Measurements from ENCODE around the gene DENND5B.
"Not testable (repeated sequence)": the region's sequence is repeated elsewhere in the genome, so short reads cannot be mapped to it uniquely, and the experiment has no call there.

The DENND5B gene

DNA sequence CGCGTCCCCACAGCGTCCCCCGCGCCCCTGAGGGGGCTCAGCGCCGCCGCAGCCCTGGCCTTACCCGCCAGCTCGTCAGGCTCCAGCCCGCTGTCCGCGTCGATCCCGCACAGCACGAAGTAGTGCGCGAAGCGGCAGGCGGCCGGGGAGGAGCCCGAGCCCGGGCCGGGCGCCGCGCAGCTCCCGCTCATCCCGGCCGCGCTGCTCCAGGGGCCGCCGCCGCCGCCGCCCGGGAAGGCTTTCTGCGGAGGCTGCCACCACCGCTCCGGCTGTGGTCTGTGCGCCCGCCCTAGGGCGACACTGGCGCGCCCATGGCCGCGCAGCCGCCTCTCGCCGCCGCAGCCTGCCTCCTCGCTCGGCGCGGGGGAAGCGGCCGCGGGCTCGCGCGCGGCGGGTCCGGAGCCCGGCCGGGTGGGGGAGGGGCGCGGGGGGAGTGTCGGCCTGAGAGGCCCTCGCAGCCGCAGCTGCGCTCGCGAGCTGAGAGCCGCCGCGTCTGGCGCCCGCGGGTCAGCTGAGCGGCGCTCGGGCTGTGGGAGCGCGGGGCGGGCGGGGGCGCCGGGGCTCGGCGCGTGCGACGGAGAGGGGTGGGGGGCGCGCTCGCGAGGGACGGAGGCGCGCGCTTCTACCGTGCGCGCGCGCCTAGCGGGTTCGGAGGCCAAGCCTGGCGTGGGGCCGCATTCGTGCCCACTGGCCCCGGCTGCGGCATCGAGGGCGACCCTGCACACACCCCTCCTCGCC lies at the start of gene DENND5B:
TSS of gene DENND5B (minus strand) at position 495 of the 738 bp plus-strand sequence. CDS start at position 191, 304 bp downstream.
- DNase-seq (ENCODE audit: low read depth) = no peak

DNA sequence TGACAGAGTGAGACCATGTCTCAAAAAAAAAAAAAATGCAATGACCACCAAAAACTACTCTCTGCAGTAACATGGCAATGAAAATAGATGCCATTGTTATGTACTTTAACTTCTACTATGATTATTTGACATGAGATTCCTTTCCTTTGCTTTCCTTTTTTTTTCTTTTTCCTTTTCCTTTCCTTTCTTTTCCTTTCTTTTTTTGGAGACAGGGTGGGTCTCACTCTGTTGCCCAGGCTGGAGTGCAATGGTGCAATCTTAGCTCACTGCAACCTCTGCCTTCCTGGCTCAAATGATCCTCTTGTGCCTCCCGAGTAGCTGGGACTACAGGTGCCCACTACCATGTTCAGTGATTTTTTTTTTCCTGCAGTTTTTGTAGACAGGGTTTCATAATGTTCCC lies 43.7 kb upstream of the DENND5B start:
- no peak for DNase-seq (ENCODE audit: low read depth)

DNA sequence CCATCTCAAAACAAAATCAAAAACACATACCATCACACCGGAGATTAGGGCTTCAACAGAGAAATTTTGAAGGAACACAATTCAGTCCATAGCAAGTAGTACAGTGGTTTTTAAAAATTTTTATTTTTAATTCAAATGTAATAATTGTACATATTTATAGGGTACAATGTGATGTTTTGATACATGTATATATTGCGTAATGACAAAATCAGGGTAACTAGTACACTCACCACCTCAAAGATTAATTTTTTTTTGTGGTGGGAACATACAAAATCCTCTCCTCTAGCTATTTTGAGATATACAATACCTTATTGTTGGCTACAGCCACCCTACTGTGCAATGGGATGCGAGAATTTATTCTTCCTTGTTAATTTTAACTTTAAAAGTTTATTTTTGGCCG lies 42.5 kb upstream of the DENND5B start:
- DNase-seq (ENCODE audit: low read depth) = no peak

DNA sequence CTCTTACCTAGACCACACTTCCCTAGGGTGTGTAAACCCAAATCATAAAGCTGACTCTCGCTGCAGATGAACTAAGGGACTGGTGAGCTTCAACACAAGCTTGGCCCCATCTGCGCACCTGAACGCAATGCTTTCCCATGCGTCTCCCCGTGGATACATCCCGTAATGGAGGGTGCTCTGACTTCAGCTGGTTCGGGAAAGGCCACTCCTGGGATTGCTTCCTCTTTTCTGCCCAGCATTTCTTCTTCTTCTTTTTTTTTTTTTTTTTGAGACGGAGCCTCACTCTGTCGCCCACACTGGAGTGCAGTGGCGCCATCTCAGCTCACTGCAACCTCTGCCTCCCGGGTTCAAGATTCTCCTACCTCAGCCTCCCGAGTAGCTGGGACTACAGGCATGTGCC lies 40.9 kb upstream of the DENND5B start:
- no peak for DNase-seq (ENCODE audit: low read depth)

DNA sequence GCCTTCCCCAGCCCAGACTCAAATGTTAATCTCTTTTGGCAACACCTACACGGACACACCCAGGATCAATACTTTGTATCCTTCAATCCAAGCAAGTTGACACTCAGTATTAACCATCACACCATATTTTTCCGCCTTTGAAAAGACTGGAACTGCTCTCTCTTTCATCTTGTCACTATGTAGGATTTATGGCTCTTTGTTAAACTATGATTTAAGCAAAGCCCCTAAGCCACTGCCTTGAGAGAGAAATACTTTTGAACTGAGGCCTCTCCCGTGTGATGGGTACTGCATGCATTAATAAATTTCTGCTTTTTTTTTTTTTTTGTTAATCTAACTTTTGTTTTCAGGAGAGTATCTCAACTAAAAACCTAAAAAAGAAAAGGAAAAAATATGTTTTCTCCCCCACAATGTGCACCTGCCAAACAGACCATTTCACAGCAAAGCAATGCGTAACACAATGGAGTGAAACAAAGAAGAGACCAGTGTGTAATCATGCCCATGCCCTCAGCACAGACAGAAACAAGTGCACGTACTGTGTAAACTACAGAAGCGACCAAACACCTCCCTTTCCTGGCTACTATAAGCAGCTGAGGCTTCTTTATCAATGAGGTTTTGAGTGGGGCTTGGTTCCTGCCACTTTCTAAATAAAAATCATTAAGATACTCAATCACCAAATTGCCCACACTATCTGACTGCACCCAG lies 40.2 kb upstream of the DENND5B start:
- DNase-seq (ENCODE audit: low read depth) = no peak

DNA sequence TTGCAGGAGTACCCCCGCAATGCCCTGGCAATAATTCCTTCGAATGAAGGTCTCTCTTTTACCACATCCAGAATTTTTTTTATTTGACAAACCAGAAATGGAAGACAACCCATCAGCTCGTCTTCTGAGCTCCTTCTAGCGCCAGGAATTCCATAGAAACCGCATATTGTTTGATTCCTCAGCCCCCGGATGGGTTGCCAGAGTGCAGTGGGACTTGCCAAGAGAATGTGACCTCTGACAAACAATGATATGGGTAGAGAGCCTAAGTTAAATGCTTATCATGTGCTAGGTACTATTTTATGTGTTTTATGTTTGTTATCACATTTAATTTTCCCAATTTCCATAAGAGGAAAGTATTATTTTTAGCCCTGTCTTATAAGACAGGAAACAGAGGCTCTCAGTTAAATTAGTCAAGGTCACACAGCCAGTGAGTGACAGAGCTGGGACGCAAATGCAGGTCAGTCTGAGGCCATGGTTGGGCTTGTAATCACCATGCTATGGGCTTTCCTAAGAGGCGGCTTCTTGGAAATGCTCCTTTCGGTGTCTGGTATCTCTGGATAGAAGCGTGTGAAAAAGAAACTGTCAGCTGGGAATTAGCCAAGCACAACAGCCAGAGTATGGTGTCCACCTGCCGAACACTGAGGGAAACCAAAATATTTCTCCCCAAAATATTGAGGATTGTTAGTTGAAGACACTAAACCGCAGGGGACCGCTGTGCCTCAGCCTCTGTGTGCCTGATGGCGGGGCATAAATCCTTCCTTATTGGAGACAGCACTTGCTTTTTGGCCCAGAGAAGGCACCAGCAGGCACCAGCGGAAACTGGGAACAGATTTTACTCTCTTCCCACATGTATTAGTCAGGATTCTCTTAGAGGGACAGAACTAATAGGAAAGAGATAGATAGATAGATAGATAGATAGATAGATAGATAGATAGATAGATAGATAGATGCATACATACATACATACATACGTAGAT lies 39.1 kb upstream of the DENND5B start:
- DNase-seq (ENCODE audit: low read depth) = no peak

DNA sequence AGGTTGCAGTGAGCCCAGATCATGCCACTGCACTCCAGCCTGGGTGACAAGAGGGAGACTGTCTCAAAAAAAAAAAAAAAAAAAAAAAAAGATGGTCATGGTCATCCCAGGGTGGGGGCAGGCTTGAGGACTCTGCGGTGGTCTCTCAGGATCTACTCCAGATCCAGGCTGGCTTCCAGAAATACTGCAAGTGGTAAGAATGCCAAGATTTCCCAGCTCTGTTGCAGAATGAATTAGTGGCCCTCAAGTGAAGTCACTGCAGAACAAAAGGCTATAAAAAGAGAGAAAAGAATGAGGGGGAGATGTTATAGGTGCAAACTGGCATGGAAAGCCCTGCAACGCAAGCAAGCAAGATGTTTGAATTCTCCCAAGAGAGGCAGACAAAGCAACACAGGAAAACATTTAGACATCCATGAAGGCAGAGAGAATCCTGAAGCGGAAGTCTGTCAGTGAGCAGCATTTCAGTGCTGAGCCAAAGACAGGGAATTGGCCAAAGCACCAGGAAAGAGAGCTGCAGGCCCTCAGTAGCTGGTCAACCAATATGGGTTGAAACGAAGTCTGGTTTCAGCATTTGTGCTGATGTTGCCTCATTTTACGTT lies 36.6 kb upstream of the DENND5B start:
- DNase-seq (ENCODE audit: low read depth) = no peak

DNA sequence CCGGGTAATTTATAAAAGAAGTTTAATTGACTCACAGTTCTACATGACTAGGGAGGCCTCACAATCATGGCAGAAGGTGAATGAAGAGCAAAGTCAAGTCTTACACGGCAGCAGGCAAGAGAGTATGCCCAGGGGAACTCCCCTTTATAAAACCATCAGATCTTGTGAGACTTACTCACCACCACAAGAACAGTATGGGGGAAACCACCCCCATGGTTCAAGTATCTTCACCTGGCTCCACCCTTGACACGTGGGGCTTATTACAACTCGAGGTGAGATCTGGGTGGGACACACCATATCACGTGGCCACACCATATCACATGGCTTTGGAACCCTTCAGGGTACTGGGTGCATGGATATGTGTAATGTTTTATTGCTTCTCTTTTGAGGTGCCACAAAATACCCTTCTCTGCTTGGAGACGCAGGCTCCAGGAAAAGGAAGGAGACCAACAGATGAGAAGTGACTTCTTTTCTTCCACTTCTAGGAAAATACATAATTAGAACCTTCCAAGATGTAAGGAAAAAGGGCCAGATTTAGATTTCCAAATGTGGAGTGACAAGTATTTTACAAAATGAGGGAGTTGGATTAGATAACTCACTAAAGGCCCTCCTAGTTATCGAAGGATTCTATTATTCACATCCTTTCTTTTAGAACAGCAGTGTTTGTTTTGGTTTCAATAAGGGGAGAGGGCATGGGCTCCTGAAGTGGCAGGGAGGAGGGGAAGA lies 35.5 kb upstream of the DENND5B start:
- no peak for DNase-seq (ENCODE audit: low read depth)

DNA sequence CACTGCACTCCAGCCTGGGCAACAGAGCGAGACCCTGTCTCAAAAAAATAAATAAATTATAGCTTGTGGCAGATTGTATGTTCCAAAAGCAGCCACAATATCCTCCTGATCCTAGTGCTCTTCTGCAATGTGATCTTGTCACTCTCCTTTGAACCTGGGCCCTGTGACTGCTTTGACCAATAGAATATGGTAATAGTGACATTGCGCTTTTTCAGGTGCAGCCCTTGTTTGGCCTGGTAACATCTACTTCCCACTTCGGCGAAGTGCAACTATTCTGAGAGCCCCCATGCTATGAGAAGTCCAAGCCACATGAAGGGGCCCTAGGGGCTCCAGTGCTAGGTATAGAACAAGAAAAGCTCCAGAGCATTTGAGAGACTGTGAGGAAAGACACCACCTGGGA lies 31.1 kb upstream of the DENND5B start:
- DNase-seq (ENCODE audit: low read depth) = no peak

DNA sequence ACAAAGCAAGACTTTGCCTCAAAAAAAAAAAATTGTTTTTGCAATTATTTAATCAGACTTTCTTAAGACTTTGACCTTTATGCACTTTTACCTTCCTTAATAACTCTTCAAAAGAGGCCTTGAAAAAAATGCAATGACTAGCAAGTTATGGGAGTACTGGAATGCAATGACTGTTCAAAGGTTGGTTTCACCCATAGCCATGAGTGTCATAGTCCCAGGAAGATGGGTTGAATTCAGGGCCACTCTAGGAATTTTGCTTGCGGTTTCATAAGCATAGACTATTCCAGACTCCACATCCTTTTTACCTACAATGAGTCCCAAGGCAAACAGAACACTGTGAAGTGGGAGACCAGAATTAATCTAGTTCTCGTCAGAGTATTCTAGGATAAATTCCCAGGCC lies 29.4 kb upstream of the DENND5B start:
- DNase-seq (ENCODE audit: low read depth) = no peak

DNA sequence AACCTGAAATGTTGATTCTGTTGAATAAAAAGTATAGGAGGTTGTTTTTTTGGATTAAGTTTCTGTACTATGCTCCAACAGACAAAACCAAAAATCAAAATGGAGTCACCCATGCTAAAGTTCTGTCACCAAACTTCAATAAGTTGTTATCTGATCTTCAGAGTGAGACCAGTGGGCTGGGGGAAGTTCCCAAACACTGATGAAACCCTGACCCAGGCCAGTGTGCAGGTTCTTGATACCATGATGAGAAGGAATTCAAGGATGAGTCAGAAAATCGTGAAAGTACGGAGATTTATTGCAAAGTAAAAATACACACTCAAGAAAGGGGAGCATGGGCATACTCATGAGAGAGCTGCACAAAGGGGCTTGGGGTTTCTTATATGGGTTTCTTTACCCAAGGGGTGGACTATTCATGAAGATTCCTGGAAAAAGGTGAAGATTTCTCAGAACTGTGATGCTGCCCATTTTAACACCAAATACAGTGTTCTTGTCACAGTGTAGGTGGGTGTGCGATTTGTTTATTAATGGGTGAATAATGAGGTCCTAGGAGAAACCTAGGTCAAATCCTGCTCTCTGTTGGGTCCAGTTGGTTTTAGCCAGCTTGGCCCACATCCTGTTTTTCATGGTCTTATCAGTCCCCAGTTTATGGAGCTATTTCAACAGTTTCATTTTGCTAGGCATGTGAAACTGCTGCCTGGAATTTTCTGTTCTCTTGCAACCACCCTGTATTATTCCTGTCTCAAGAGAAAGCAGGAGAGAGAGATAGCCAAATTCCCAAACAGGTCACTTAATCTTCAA lies 27.5 kb upstream of the DENND5B start:
- no peak for DNase-seq (ENCODE audit: low read depth)

DNA sequence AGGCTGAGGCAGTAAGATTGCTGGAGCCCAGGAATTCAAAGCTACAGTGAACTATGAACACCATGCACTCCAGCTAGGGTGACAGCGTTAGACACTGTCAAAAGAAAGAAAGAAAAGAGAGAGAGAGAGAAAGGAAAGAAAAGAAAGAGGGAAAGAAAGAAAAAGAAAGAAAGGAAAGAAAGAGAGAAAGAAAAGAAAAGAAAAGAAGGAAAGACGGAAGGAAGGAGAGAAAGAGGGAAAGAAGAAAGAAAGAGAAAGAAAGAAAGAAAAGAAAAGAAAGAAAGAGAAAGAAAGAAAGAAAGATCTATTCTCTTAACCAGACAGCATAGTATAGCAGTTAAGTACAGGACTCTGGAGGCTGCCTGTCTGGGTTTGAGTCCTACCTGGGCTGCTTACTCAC lies 21.9 kb upstream of the DENND5B start:
- DNase-seq (ENCODE audit: low read depth) = no peak

DNA sequence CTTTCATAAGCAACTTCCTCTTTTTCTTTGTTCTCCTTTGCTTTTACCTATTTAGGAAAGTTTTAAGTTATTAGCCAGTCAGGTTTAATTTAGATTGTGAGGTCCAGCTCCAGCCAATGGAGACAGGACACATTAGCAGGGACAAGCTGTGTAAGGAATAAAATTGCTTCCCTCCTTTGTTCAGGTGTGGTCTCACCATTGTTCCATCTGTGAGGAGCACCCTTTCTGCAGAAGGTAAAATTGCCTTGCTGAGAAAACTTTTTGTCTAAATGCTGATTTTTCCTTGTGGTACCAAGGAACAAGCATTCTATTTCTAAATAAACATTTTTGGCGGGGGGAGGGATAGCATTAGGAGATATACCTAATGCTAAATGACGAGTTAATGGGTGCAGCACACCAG lies 17.4 kb upstream of the DENND5B start:
- DNase-seq (ENCODE audit: low read depth) = not testable (repeated sequence)

DNA sequence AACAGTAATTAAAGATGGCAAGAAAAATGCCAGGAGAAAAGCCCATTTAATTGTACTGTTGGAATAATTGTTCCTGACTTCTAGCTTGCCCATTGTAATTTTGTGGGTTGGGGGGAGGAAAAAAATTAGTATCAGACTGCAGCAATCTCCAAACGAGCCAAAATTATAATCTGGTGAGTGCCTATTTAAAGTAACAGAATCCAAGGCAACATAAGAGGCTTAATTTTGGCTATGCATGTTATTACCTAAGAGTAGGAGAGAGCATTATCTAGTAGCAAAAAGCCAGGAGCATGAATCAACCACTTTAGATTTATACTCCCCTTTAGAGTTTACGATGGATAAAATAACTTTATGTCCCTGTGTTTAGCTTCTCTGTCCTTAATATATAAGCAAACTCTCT lies 14.6 kb upstream of the DENND5B start:
- no peak for DNase-seq (ENCODE audit: low read depth)

DNA sequence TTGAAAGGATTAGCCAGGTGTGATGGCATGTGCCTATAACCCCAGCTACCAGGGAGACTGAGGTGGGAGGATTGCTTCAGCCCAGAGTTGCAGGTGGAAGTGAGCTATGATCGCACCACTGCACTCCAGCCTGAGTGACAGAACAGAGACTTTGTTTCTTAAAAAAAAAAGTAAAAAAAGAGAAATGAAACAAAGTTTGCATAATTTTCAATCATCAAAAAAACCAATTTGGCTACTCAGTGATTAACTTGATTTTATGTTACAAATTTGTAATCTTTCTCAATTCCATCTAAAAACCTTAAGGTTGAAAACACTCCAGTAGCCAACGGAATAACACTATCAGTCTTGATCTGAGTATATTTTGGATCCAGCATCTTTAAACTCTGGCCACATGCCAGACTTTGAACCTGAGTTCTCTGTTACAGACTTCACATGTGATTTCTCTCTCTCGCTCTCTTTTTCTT lies 12.6 kb upstream of the DENND5B start:
- no peak for DNase-seq (ENCODE audit: low read depth)

DNA sequence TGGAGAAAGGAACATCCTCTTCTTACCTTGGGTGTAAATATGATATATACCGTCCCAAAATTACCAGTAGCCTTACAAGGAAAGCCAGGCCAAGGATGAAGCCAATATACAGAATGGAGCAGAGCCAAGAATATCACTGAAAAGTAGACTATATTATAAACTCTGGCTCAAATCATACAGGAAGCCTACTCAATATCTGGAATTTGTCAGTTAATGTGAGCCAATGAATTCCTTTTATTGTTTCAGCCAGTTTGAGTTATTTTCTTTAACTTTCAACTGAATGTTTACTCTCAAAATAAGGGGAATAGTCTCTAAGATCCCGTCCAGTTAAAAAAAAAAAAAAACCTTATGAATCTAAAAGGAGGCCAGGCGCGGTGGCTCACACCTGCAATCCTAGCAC lies 9.8 kb upstream of the DENND5B start:
- DNase-seq (ENCODE audit: low read depth) = no peak

DNA sequence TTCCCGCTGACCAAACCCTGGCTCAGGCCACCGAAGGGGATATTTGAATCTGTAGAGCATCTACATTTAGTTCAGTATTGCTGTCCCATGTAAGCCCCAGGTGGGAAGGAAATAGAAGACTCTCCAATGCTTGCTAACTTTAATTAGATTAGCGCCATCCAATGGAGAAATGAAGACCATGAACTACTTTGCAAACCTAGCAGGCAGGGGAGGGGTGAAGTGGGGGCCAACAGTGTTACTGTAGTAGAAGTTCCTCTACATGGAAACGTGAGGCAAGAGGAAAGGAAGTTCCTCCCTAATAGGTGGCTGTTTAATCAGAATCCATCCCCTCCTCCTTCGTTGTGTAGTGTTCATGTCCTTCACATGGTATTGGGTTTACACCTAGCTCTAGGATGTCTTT lies 9.3 kb upstream of the DENND5B start:
- DNase-seq (ENCODE audit: low read depth) = no peak

DNA sequence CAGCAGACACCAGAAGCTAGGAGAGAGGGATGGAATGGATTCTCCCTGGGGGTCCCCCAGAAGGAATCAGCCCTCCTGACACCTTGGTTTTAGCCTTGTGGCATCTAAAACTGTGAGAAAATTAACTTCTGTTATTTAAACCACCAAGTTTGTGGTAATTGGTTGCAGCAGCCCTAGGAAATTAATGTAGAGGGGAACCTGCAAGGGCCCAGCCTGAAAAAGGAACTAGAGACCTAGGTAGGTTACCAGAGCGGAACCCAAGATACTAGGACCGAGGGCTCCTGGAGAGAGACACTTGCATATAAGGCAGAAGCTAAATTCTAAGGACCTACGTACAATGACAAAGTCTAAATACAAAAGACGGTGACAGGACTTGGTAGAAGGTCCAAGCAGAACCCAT lies 8.1 kb upstream of the DENND5B start:
- DNase-seq (ENCODE audit: low read depth) = no peak

DNA sequence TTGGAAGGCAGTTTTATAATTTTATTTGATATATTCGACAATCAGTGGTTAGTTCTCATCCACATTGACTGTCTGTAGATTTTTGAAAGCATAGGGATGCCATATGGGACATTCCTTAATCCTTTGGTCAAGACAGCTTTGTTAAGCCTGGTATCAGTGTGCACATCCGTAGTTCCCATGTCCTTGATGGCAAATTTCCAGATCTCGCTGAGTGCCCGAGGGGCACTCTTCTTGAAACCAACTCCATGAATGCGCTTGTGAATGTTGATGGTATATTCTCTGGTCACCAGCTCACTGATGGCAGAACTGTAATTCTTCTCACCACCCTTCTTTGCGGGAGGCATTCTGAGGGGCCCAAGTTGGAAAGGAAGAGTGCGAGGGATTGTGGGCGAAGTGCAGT lies 6.1 kb upstream of the DENND5B start:
- no peak for DNase-seq (ENCODE audit: low read depth)

DNA sequence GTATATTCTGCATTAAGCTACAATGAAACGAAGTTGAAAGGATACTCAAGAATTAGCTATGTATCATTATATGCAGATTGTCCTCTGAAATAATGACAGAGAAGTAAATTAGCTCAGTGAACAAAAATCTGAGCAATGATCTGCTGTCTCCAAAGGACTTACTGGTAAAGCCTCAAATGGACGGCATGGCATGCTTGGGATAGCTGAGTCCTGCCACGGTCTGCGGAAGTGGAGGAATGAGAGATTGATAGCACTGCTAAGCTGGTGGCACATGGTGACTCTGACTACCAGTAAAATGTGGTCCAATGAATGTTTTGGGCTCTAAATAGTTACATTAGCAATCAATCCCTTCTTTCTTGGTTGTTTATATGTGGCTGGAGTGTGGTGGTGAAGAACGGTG lies 3.7 kb upstream of the DENND5B start:
- DNase-seq (ENCODE audit: low read depth) = no peak
